KMS-11 (cell line): Measurements from ENCODE around the gene GPR137C.

Experiments
- H2AFZ ChIP-seq: fragments of 200-600 bp; sonication (generic); 2 replicates; pipeline ENCODE4 v1.6.1; 2016; ENCODE audit warnings: antibody characterized with exemption, mixed run types, low read depth
- H3K27ac ChIP-seq: fragments of 200-600 bp; sonication (generic); 2 replicates; pipeline ENCODE4 v1.6.1; 2016; ENCODE audit warnings: mild to moderate bottlenecking, mixed run types
- H3K27me3 ChIP-seq: fragments of 200-600 bp; sonication (generic); 2 replicates; pipeline ENCODE4 v1.6.1; 2017; ENCODE audit warnings: mild to moderate bottlenecking, low read depth, mixed run types, moderate library complexity; ENCODE audit not compliant: insufficient read depth
- H3K36me3 ChIP-seq: fragments of 200-600 bp; sonication (generic); 2 replicates; pipeline ENCODE4 v1.6.1; 2017; ENCODE audit warnings: mild to moderate bottlenecking, mixed run types; ENCODE audit not compliant: insufficient read depth
- H3K4me1 ChIP-seq: fragments of 200-600 bp; sonication (generic); 2 replicates; pipeline ENCODE4 v1.6.1; 2016; ENCODE audit warnings: mild to moderate bottlenecking, low read depth, mixed run types; ENCODE audit not compliant: poor library complexity, severe bottlenecking
- H3K4me2 ChIP-seq: fragments of 200-600 bp; sonication (generic); 2 replicates; pipeline ENCODE4 v1.7.0; 2016; ENCODE audit warnings: mild to moderate bottlenecking, mixed run types
- H3K4me3 ChIP-seq: fragments of 200-600 bp; sonication (generic); IDR thresholded peaks from 2 replicates; pipeline ENCODE4 v1.6.1; 2017; ENCODE audit warnings: low read depth, low read length, mixed read lengths; ENCODE audit not compliant: insufficient read depth
- H3K79me2 ChIP-seq: fragments of 200-600 bp; sonication (generic); 2 replicates; pipeline ENCODE4 v1.6.1; 2016; ENCODE audit warnings: low read depth, mixed run types; ENCODE audit not compliant: insufficient read depth
- H3K9ac ChIP-seq: fragments of 200-600 bp; sonication (generic); 2 replicates; pipeline ENCODE4 v1.6.1; 2016; ENCODE audit warnings: mild to moderate bottlenecking, mixed run types
- H4K20me1 ChIP-seq: fragments of 200-600 bp; sonication (generic); 2 replicates; pipeline ENCODE4 v1.6.1; 2016; ENCODE audit warnings: mild to moderate bottlenecking, mixed run types; ENCODE audit not compliant: insufficient read depth
- CTCF ChIP-seq: fragments of 200-600 bp; sonication (generic); conservative IDR thresholded peaks from 2 replicates; pipeline ENCODE4 v1.6.1; 2017; ENCODE audit warnings: low read depth, mild to moderate bottlenecking, antibody characterized with exemption, low read length, moderate library complexity, mixed read lengths

The GPR137C gene

GRCh38 chr14:52522581-52523345, 29.9 kb upstream of the GPR137C start:
- Histone ChIP-seq H3K4me2 (no peak overlapping the region), H2AFZ (no peak overlapping the region), H3K4me3 (no peak overlapping the region), H3K79me2 (no peaks in the 10 kb centered on the region), H3K9ac (no peak overlapping the region), H3K27me3 (no peaks in the 10 kb centered on the region), H3K4me1 (no peaks in the 10 kb centered on the region), H3K27ac (no peak overlapping the region), H3K36me3 (no peaks in the 10 kb centered on the region), H4K20me1 (no peaks in the 10 kb centered on the region)
- no peak for TF ChIP-seq CTCF

- no peaks in the 10 kb centered on the region for H4K20me1 ChIP-seq
- H3K27ac ChIP-seq: no peak overlapping the region
- H3K4me1 ChIP-seq: no peaks in the 10 kb centered on the region
These were observed 25.6 kb upstream of the GPR137C start for GRCh38 chr14:52527052-52527451.

GRCh38 chr14:52531481-52531880, 21.2 kb upstream of the GPR137C start:
- Histone ChIP-seq H3K36me3 (no peaks in the 10 kb centered on the region), H3K4me3 (no peak overlapping the region), H3K9ac (no peak overlapping the region), H2AFZ (no peak overlapping the region), H3K4me1 (no peaks in the 10 kb centered on the region), H3K4me2 (no peak overlapping the region), H3K79me2 (no peaks in the 10 kb centered on the region), H3K27ac (no peak overlapping the region), H3K27me3 (no peaks in the 10 kb centered on the region), H4K20me1 (no peaks in the 10 kb centered on the region)
- no peak for TF ChIP-seq CTCF

More at GRCh38 chr14:52527052-52527451, 25.6 kb upstream of the GPR137C start:
- Histone ChIP-seq H3K27me3 (no peaks in the 10 kb centered on the region), H3K36me3 (no peaks in the 10 kb centered on the region), H2AFZ (no peak overlapping the region), H3K9ac (no peak overlapping the region), H3K79me2 (no peaks in the 10 kb centered on the region), H3K4me2 (no peak overlapping the region), H3K4me3 (no peak overlapping the region)
- no peak for TF ChIP-seq CTCF

- no peak overlapping the region for H3K4me3 ChIP-seq
- no peak overlapping the region for H3K4me2 ChIP-seq
- no peak overlapping the region for H3K27ac ChIP-seq
- no peaks in the 10 kb centered on the region for H3K36me3 ChIP-seq
- H4K20me1 ChIP-seq: no peaks in the 10 kb centered on the region
- H2AFZ ChIP-seq: no peak overlapping the region
- no peak overlapping the region for H3K9ac ChIP-seq
- no peaks in the 10 kb centered on the region for H3K79me2 ChIP-seq
- no peak for TF ChIP-seq CTCF
- no peaks in the 10 kb centered on the region for H3K4me1 ChIP-seq
- no peaks in the 10 kb centered on the region for H3K27me3 ChIP-seq
These were observed 16.4 kb upstream of the GPR137C start for GRCh38 chr14:52536269-52536668.
